ENCODE data around the gene MPRIP. TPM values are rescaled to one million over a fixed set of nuclear protein-coding genes. Genes with fewer than 3 reads are reported as not detected.

Gene MPRIP
- total RNA-seq, 1 experiment from 2014 or later, result 132 TPM

DNA sequence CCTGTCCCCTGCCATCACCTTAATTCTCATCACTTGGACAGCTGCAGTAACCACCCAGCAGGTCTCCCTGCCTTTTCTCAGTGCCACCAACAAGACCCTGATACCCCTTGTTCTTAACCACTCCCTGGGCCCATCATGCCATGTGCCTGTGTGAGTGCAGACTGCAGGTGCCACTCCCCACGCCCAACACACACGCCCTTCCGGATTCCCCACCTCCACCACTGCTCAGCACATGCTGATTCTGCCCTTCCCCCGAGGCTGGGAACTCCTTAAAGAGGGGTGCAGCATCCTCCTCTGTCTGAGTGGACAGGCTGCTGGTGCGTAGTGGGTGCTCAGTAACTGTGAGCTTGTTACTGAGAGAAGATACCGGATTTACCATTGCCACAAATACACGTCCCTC is 111.5 kb downstream of the MPRIP start:
- no peak overlapping the region for H2AK5ac ChIP-seq (ENCODE audit: insufficient read length, low read length)
- no peak overlapping the region for H3K4me2 ChIP-seq (ENCODE audit: insufficient read depth, insufficient read length, low read length)
- no peak overlapping the region for H2AFZ ChIP-seq (ENCODE audit: low read length)
- H2BK120ac ChIP-seq (ENCODE audit: low read depth, low read length, poor library complexity, severe bottlenecking), result no peak overlapping the region
- no peaks in the 10 kb centered on the region for H3K27me3 ChIP-seq (ENCODE audit: insufficient read depth, low read length)
- H4K5ac ChIP-seq (ENCODE audit: insufficient read length, low read depth, low read length), result no peak overlapping the region
- DNase-seq, result no peak
- H3K4ac ChIP-seq (ENCODE audit: low read depth, low read length), result no peak overlapping the region
- WGBS (ENCODE audit: extremely low coverage, insufficient read length, low lambda C conversion rate), result no CpG with 5 or more reads among the region's 7 CpGs
- no peak overlapping the region for H2BK15ac ChIP-seq (ENCODE audit: low read depth, low read length)
- Mint-ChIP-seq H3K27ac (peak overlapping the region in 1 of 3 experiments; percentile 83; a peak in 2 of 7 replicates), H3K36me3 (ENCODE audit: insufficient read depth in 1 of 3, low read depth in 3 of 3) (peaks cover 28 to 62% (median 58%) of the 10 kb centered on the region in 3 experiments), H3K27me3 (ENCODE audit: low read depth) (no peaks in the 10 kb centered on the region), H3K9me3 (no peaks in the 10 kb centered on the region), H3K4me1 (no peaks in the 10 kb centered on the region), H3K4me3 (no peak overlapping the region)
- H3K18ac ChIP-seq (ENCODE audit: insufficient read length, low read depth, low read length), result no peak overlapping the region
- no peaks in the 10 kb centered on the region for H3K23me2 ChIP-seq (ENCODE audit: insufficient read length, low read depth, low read length, poor library complexity, severe bottlenecking)
- no peak overlapping the region for H3K9ac ChIP-seq (ENCODE audit: extremely low read depth, insufficient read length, low read length)
- H3K9me3 ChIP-seq (ENCODE audit: control insufficient read depth, low read depth, low read length), result no peaks in the 10 kb centered on the region
- no peak overlapping the region for H4K8ac ChIP-seq (replicated peaks; ENCODE audit: insufficient read length, low read depth, low read length)
- H3K56ac ChIP-seq (ENCODE audit: insufficient read length, low read depth, low read length), result no peak overlapping the region
- H3K79me1 ChIP-seq (ENCODE audit: insufficient read depth, low read depth, low read length, poor library complexity, severe bottlenecking), result no peaks in the 10 kb centered on the region
- no peak overlapping the region for H4K91ac ChIP-seq (ENCODE audit: insufficient read length, low read depth, low read length)
- H3K4me1 ChIP-seq (ENCODE audit: insufficient read depth, low read length), result no peaks in the 10 kb centered on the region
- H3T11ph ChIP-seq (ENCODE audit: low read length), result no peak overlapping the region
- H2BK5ac ChIP-seq (ENCODE audit: insufficient read length, low read length), result no peak overlapping the region
- no peaks in the 10 kb centered on the region for H4K20me1 ChIP-seq (ENCODE audit: control insufficient read depth, insufficient read depth, insufficient read length)
- H3K23ac ChIP-seq (ENCODE audit: insufficient read length, low read depth, low read length), result no peak overlapping the region
- TF ChIP-seq, protein P1, sequence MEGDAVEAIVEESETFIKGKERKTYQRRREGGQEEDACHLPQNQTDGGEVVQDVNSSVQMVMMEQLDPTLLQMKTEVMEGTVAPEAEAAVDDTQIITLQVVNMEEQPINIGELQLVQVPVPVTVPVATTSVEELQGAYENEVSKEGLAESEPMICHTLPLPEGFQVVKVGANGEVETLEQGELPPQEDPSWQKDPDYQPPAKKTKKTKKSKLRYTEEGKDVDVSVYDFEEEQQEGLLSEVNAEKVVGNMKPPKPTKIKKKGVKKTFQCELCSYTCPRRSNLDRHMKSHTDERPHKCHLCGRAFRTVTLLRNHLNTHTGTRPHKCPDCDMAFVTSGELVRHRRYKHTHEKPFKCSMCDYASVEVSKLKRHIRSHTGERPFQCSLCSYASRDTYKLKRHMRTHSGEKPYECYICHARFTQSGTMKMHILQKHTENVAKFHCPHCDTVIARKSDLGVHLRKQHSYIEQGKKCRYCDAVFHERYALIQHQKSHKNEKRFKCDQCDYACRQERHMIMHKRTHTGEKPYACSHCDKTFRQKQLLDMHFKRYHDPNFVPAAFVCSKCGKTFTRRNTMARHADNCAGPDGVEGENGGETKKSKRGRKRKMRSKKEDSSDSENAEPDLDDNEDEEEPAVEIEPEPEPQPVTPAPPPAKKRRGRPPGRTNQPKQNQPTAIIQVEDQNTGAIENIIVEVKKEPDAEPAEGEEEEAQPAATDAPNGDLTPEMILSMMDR (conservative IDR thresholded peaks at IDR 0.05), result no peak
- no peaks in the 10 kb centered on the region for H3K79me2 ChIP-seq (ENCODE audit: insufficient read depth, low read length)
- no peak overlapping the region for H2BK20ac ChIP-seq (ENCODE audit: low read depth, low read length, poor library complexity, severe bottlenecking)
- H3K14ac ChIP-seq (ENCODE audit: insufficient read depth, low read length), result no peak overlapping the region
- no peak overlapping the region for H2BK12ac ChIP-seq (ENCODE audit: insufficient read length, low read depth, low read length)
- no peak overlapping the region for H3K27ac ChIP-seq (ENCODE audit: insufficient read length, low read depth, low read length)

Measured in H9 (cell line).